ENCODE results near the gene BBS9.

Gene BBS9

GRCh38 chr7:33449847-33450246 lies 320.5 kb downstream of the BBS9 start:
- Histone ChIP-seq H3K4me2 (ENCODE audit: low read length) (no peak overlapping the region), H2AFZ (ENCODE audit: low read depth, low read length) (no peak overlapping the region), H3K27me3 (ENCODE audit: low read depth, low read length) (no peaks in the 10 kb centered on the region), H3K4me3 (ENCODE audit: low read length) (no peak overlapping the region), H3K36me3 (replicated peaks; ENCODE audit: low read depth, low read length) (no peaks in the 10 kb centered on the region), H3K9ac (ENCODE audit: low read length) (no peak overlapping the region), H3K4me1 (ENCODE audit: low read length) (no peaks in the 10 kb centered on the region), H3K79me2 (ENCODE audit: low read length) (no peaks in the 10 kb centered on the region), H4K20me1 (ENCODE audit: insufficient read depth, low read length) (no peaks in the 10 kb centered on the region), H3K27ac (ENCODE audit: low read length) (no peak overlapping the region), H3K9me3 (ENCODE audit: insufficient read depth, low read length) (no peaks in the 10 kb centered on the region)
- no peak for TF ChIP-seq CTCF (IDR thresholded peaks at IDR 0.05; ENCODE audit: low read depth, low read length)
- TF ChIP-seq EZH2phosphoT487 (IDR thresholded peaks at IDR 0.05; ENCODE audit: low read depth): no peak

GRCh38 chr7:33452805-33453502 lies 323.6 kb downstream of the BBS9 start:
- H3K27me3 ChIP-seq (ENCODE audit: low read depth, low read length): no peaks in the 10 kb centered on the region
- TF ChIP-seq EZH2phosphoT487 (IDR thresholded peaks at IDR 0.05; ENCODE audit: low read depth) (no peak), CTCF (IDR thresholded peaks at IDR 0.05; ENCODE audit: low read depth, low read length) (no peak)
- H3K4me1 ChIP-seq (ENCODE audit: low read length): no peaks in the 10 kb centered on the region
- no peak overlapping the region for H2AFZ ChIP-seq (ENCODE audit: low read depth, low read length)
- no peak overlapping the region for H3K9ac ChIP-seq (ENCODE audit: low read length)
- no peak overlapping the region for H3K4me3 ChIP-seq (ENCODE audit: low read length)
- no peak overlapping the region for H3K4me2 ChIP-seq (ENCODE audit: low read length)
- H4K20me1 ChIP-seq (ENCODE audit: insufficient read depth, low read length): no peaks in the 10 kb centered on the region
- no peaks in the 10 kb centered on the region for H3K36me3 ChIP-seq (replicated peaks; ENCODE audit: low read depth, low read length)
- no peaks in the 10 kb centered on the region for H3K9me3 ChIP-seq (ENCODE audit: insufficient read depth, low read length)
- H3K79me2 ChIP-seq (ENCODE audit: low read length): no peaks in the 10 kb centered on the region
- H3K27ac ChIP-seq (ENCODE audit: low read length): no peak overlapping the region

GRCh38 chr7:33457039-33457438 lies 327.7 kb downstream of the BBS9 start:
- no peaks in the 10 kb centered on the region for H3K27me3 ChIP-seq (ENCODE audit: low read depth, low read length)
- H3K27ac ChIP-seq (ENCODE audit: low read length): no peak overlapping the region
- no peak overlapping the region for H2AFZ ChIP-seq (ENCODE audit: low read depth, low read length)
- H3K9ac ChIP-seq (ENCODE audit: low read length): no peak overlapping the region
- no peak overlapping the region for H3K4me3 ChIP-seq (ENCODE audit: low read length)
- H3K9me3 ChIP-seq (ENCODE audit: insufficient read depth, low read length): no peaks in the 10 kb centered on the region
- H3K79me2 ChIP-seq (ENCODE audit: low read length): no peaks in the 10 kb centered on the region
- no peaks in the 10 kb centered on the region for H3K36me3 ChIP-seq (replicated peaks; ENCODE audit: low read depth, low read length)
- H3K4me1 ChIP-seq (ENCODE audit: low read length): peaks cover under 1% of the 10 kb centered on the region; the same call in 1 of the 2 replicates
- H4K20me1 ChIP-seq (ENCODE audit: insufficient read depth, low read length): no peaks in the 10 kb centered on the region
- TF ChIP-seq CTCF (IDR thresholded peaks at IDR 0.05; ENCODE audit: low read depth, low read length) (no peak), EZH2phosphoT487 (IDR thresholded peaks at IDR 0.05; ENCODE audit: low read depth) (no peak)
- H3K4me2 ChIP-seq (ENCODE audit: low read length): no peak overlapping the region

GRCh38 chr7:33458581-33458980 lies 329.2 kb downstream of the BBS9 start:
- no peaks in the 10 kb centered on the region for H3K27me3 ChIP-seq (ENCODE audit: low read depth, low read length)
- H3K4me1 ChIP-seq (ENCODE audit: low read length): peaks cover 16% of the 10 kb centered on the region
- H3K36me3 ChIP-seq (replicated peaks; ENCODE audit: low read depth, low read length): no peaks in the 10 kb centered on the region
- no peak overlapping the region for H3K4me3 ChIP-seq (ENCODE audit: low read length)
- no peak overlapping the region for H3K9ac ChIP-seq (ENCODE audit: low read length)
- H4K20me1 ChIP-seq (ENCODE audit: insufficient read depth, low read length): no peaks in the 10 kb centered on the region
- no peak for TF ChIP-seq EZH2phosphoT487 (IDR thresholded peaks at IDR 0.05; ENCODE audit: low read depth)
- no peak for TF ChIP-seq CTCF (IDR thresholded peaks at IDR 0.05; ENCODE audit: low read depth, low read length)
- no peak overlapping the region for H2AFZ ChIP-seq (ENCODE audit: low read depth, low read length)
- no peak overlapping the region for H3K27ac ChIP-seq (ENCODE audit: low read length)
- H3K79me2 ChIP-seq (ENCODE audit: low read length): no peaks in the 10 kb centered on the region
- no peak overlapping the region for H3K4me2 ChIP-seq (ENCODE audit: low read length)
- H3K9me3 ChIP-seq (ENCODE audit: insufficient read depth, low read length): no peaks in the 10 kb centered on the region

Data from OCI-LY3 (cell line).